HepG2 (cell line): ENCODE data around the gene C10orf71. TPM values are rescaled to one million over a fixed set of nuclear protein-coding genes. Genes with fewer than 3 reads are reported as not detected.

Source experiments
- ATAC-seq: fragments of 200-7000 bp; cut with Tn5 transposase; 3 replicates; pipeline ENCODE4 v1.9.1; 2020; ENCODE audit warnings: mild to moderate bottlenecking, moderate library complexity
- BruUV-seq: library from RNA; stranded (reverse); fragments of 400-500 nt; replicated peaks from 2 replicates; lab custom pipeline; 2021; lab: Mats Ljungman, UMichigan
- CTCF ChIA-PET: fragments of 300-600 bp; formaldehyde crosslinking; extraction: SDS; loops from one replicate; lab custom pipeline; 2021; ENCODE audit warnings: low total read pairs, inconsistent platforms, low intra/inter-chr PET ratio; lab: Yijun Ruan, JAX
- POLR2A ChIA-PET: fragments of 350-600 bp; sonication (Branson Sonifier 250); formaldehyde crosslinking; loops from one replicate; lab custom pipeline; 2020; ENCODE audit warnings: antibody characterized with exemption, inconsistent platforms; lab: Yijun Ruan, JAX
- DNase-seq: peaks from one replicate; pipeline ENCODE4 v3.0.0-alpha.2; 2015; ENCODE audit warnings: low spot score
- FAIRE-seq: peaks from 3 replicates; lab custom pipeline; 2011; peaks lifted over from hg19 to GRCh38; lab: Jason Lieb, UNC
- H2AFZ ChIP-seq: one replicate; pipeline ENCODE4 v1.6.1; 2011; ENCODE audit warnings: low read length, inconsistent platforms
- H3K27ac ChIP-seq: fragments of 300-600 bp; 3 replicates; pipeline ENCODE4 v1.8.0; 2011; ENCODE audit warnings: mixed run types, mild to moderate bottlenecking, mixed read lengths, low read length, inconsistent platforms; ENCODE audit not compliant: insufficient read depth; ENCODE audit errors: extremely low read length
- H3K27me3 ChIP-seq, 2 experiments: fragments of 200-600 bp in 1 of 2; 2 replicates in 1 of 2; 3 replicates in 1 of 2; pipeline versions ENCODE4 v1.6.0 to v1.8.0; 2011; ENCODE audit warnings: low read length in 2 of 2, mild to moderate bottlenecking in 2 of 2, moderate library complexity in 2 of 2, inconsistent platforms in 1 of 2; ENCODE audit not compliant: insufficient read depth in 2 of 2, control insufficient read depth in 1 of 2
- H3K36me3 ChIP-seq, 2 experiments: fragments of 200-600 bp in 1 of 2; replicated peaks in 1 of 2; 2 replicates in 1 of 2; 3 replicates in 1 of 2; pipeline versions ENCODE4 v1.5.1 to v1.8.0; 2011; ENCODE audit warnings: low read length in 2 of 2, inconsistent platforms in 1 of 2; ENCODE audit not compliant: insufficient read depth in 2 of 2, control insufficient read depth in 1 of 2
- H3K4me1 ChIP-seq: 2 replicates; pipeline ENCODE4 v1.5.1; 2012; ENCODE audit warnings: low read length, inconsistent platforms; ENCODE audit not compliant: insufficient read depth
- H3K4me2 ChIP-seq: 2 replicates; pipeline ENCODE4 v1.6.0; 2011; ENCODE audit warnings: low read depth, low read length, inconsistent platforms
- H3K4me3 ChIP-seq, 3 experiments: fragments of 200-600 bp in 1 of 3; sonication (generic), shearing (Covaris generic) in 1 of 3; replicated peaks in 1 of 3; 2 replicates each; pipeline ENCODE4 v1.5.1; 2011 to 2016; ENCODE audit warnings: low read length in 3 of 3, inconsistent platforms in 2 of 3, low read depth in 2 of 3, mild to moderate bottlenecking in 2 of 3, control low read depth in 1 of 3, mixed read lengths in 1 of 3; ENCODE audit not compliant: insufficient read depth in 1 of 3
- H3K79me2 ChIP-seq: one replicate; pipeline ENCODE4 v1.6.1; 2011; ENCODE audit warnings: low read length, inconsistent platforms; ENCODE audit not compliant: insufficient read depth
- H3K9ac ChIP-seq: 2 replicates; pipeline ENCODE4 v1.6.0; 2011; ENCODE audit warnings: mild to moderate bottlenecking, low read depth, low read length, inconsistent platforms; ENCODE audit not compliant: insufficient read depth
- H3K9me3 ChIP-seq: 2 replicates; pipeline ENCODE4 v1.5.1; 2012; ENCODE audit warnings: mild to moderate bottlenecking, low read length
- H4K20me1 ChIP-seq: 2 replicates; pipeline ENCODE4 v1.6.0; 2011; ENCODE audit warnings: inconsistent platforms, mild to moderate bottlenecking, low read length, moderate library complexity; ENCODE audit not compliant: insufficient read depth
- CSRNP2 ChIP-seq: sonication (generic); formaldehyde crosslinking; conservative IDR thresholded peaks from 2 replicates; pipeline ENCODE4 v1.8.0; 2022; ENCODE audit warnings: low read depth, missing genetic modification reagents
- EHMT2 ChIP-seq: fragments of 200-600 bp; sonication (generic); IDR thresholded peaks from 2 replicates; pipeline ENCODE4 v1.7.0; 2017; ENCODE audit warnings: antibody characterized with exemption, low read depth, low read length, borderline replicate concordance
- MED13 ChIP-seq: sonication (generic); formaldehyde crosslinking; IDR thresholded peaks from 2 replicates; pipeline ENCODE4 v1.5.0; 2020; ENCODE audit warnings: missing genetic modification reagents
- MTF1 ChIP-seq: sonication (generic); formaldehyde crosslinking; IDR thresholded peaks from 2 replicates; pipeline ENCODE4 v1.5.0; 2020; ENCODE audit warnings: missing genetic modification reagents
- SUZ12 ChIP-seq: fragments of 150-350 bp; IDR thresholded peaks from 2 replicates; pipeline ENCODE4 v1.6.1; 2014; ENCODE audit warnings: low read depth, low read length
- ZNF564 ChIP-seq: sonication (generic); formaldehyde crosslinking; IDR thresholded peaks from 2 replicates; pipeline ENCODE4 v1.8.1; 2023; ENCODE audit warnings: mild to moderate bottlenecking, missing genetic modification reagents
- ZNF749 ChIP-seq: sonication (generic); formaldehyde crosslinking; IDR thresholded peaks from 2 replicates; pipeline ENCODE4 v1.8.0; 2022; ENCODE audit warnings: mild to moderate bottlenecking, missing genetic modification reagents, moderate library complexity, borderline replicate concordance
- ZSCAN29 ChIP-seq: sonication (generic); formaldehyde crosslinking; conservative IDR thresholded peaks from 2 replicates; pipeline ENCODE4 v1.4.0; 2020; ENCODE audit warnings: mild to moderate bottlenecking, missing genetic modification reagents
- WGBS: methylation state at CpG from one replicate; pipeline ENCODE4 v1.1.6; 2017; ENCODE audit warnings: low lambda C conversion rate; 5-methylcytosine and 5-hydroxymethylcytosine counted together
- in situ Hi-C: cut with HindIII; loops from 2 replicates; pipeline ENCODE4 v1.10.0; 2017; ENCODE audit warnings: low pct_unique_long_range_greater_than_20kb; ENCODE audit not compliant: extremely low pct_ligation_motif_present
- intact Hi-C: fragments of 100-400 bp; cut with micrococcal nuclease; formaldehyde crosslinking; loops from one replicate; pipeline ENCODE4 v1.10.0; 2022; ENCODE audit not compliant: unreplicated experiment
- polyA plus RNA-seq, 8 experiments: library from polyadenylated mRNA; depleted of rRNA in 3 of 8; stranded (reverse) in 7 of 8; unstranded in 1 of 8; fragments of >200 nt; fragmentation: Illumina TruSeq in 4 of 8; extraction: Trizol in 4 of 8; gene quantifications; 2 replicates each; pipeline versions ENCODE4 v1.2.1 to v1.2.3, GENCODE V29; 2011 to 2016; ENCODE audit warnings: low read depth in 4 of 8, missing spikeins in 1 of 8, mixed read lengths in 1 of 8; ENCODE audit not compliant: insufficient read depth in 1 of 8
- total RNA-seq, 5 experiments: library from RNA; depleted of rRNA; stranded (reverse); fragments of >200 nt; fragmentation: Illumina TruSeq; extraction: Trizol; gene quantifications; 2 replicates each; pipeline ENCODE4 v1.2.3, GENCODE V29; 2016; ENCODE audit warnings: low read depth in 1 of 5

The C10orf71 gene
- total and polyA plus RNA-seq, 2 of the 13 experiments (the other 11 are each of a cell fraction or from before 2014, with no cell fraction given), result not detected

- no TSS peak for BruUV-seq
- no peaks in the 10 kb centered on the region for H3K36me3 ChIP-seq
- FAIRE-seq, result no peak
Measured at GRCh38 chr10:49321021-49321420, 22.1 kb downstream of the C10orf71 start.

More at GRCh38 chr10:49321021-49321420, 22.1 kb downstream of the C10orf71 start:
- no peak overlapping the region for H3K4me3 ChIP-seq
- no peaks in the 10 kb centered on the region for H3K9me3 ChIP-seq
- H3K79me2 ChIP-seq, result no peaks in the 10 kb centered on the region
- peaks cover 6 to 32% of the 10 kb centered on the region in 2 experiments; a peak in 4 of 5 replicates for H3K27me3 ChIP-seq
- H2AFZ ChIP-seq, result no peak overlapping the region
- no peak overlapping the region for H3K9ac ChIP-seq
- 0% methylated on average over 3 of the region's 3 CpGs for WGBS
- no peaks in the 10 kb centered on the region for H3K4me1 ChIP-seq
- intact Hi-C loops, result no loop called here
- H4K20me1 ChIP-seq, result no peaks in the 10 kb centered on the region
- ChIA-PET CTCF (no interaction called here), POLR2A (no interaction called here)
- no peak for TF ChIP-seq MED13
- TF ChIP-seq CSRNP2 (CRISPR knock-in tag), result no peak
- TF ChIP-seq ZNF749 (CRISPR knock-in tag), result no peak
- no peak for TF ChIP-seq EHMT2
- TF ChIP-seq ZNF564 (CRISPR knock-in tag), result no peak
- no peak for TF ChIP-seq ZSCAN29 (CRISPR knock-in tag)
- TF ChIP-seq SUZ12, result no peak
- no peak for TF ChIP-seq MTF1 (CRISPR knock-in tag)
- H3K27ac ChIP-seq, result no peak overlapping the region
- no peak for ATAC-seq
- in situ Hi-C loops, result no loop called here
- no peak overlapping the region for H3K4me2 ChIP-seq
- DNase-seq, result no peak
